OCI-LY7 (cell line): Measurements from ENCODE around the gene TRABD2B.

ENCODE experiments used
- EZH2phosphoT487 ChIP-seq: fragments of 200-600 bp; sonication (generic); IDR thresholded peaks from 2 replicates; pipeline ENCODE4 v1.6.1; 2018; ENCODE audit warnings: low read depth, borderline replicate concordance, mild to moderate bottlenecking, mixed run types, antibody characterized with exemption, low read length, moderate library complexity, mixed read lengths
- TF ChIP-seq, protein P1 (sequence below): fragments of 200-600 bp; sonication (generic); conservative IDR thresholded peaks from 2 replicates; pipeline ENCODE4 v1.5.1; 2014; ENCODE audit warnings: mild to moderate bottlenecking, antibody characterized with exemption, low read length, moderate library complexity, mixed read lengths

GRCh38 chr1:47888294-47888629, 108.9 kb downstream of the TRABD2B start:
- TF ChIP-seq, protein P1, sequence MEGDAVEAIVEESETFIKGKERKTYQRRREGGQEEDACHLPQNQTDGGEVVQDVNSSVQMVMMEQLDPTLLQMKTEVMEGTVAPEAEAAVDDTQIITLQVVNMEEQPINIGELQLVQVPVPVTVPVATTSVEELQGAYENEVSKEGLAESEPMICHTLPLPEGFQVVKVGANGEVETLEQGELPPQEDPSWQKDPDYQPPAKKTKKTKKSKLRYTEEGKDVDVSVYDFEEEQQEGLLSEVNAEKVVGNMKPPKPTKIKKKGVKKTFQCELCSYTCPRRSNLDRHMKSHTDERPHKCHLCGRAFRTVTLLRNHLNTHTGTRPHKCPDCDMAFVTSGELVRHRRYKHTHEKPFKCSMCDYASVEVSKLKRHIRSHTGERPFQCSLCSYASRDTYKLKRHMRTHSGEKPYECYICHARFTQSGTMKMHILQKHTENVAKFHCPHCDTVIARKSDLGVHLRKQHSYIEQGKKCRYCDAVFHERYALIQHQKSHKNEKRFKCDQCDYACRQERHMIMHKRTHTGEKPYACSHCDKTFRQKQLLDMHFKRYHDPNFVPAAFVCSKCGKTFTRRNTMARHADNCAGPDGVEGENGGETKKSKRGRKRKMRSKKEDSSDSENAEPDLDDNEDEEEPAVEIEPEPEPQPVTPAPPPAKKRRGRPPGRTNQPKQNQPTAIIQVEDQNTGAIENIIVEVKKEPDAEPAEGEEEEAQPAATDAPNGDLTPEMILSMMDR, result no peak
- TF ChIP-seq EZH2phosphoT487, result no peak
